OCI-LY3 (cell line): ENCODE results near the gene QSOX2.

Source experiments
- H2AFZ ChIP-seq: fragments of 200-600, 300-600 bp; shearing (Covaris generic); 2 replicates; pipeline ENCODE4 v1.6.0; 2014; ENCODE audit warnings: antibody characterized with exemption, low read depth, low read length
- H3K27ac ChIP-seq: fragments of 200-600, 300-600 bp; sonication (generic); 2 replicates; pipeline ENCODE4 v1.5.1; 2014; ENCODE audit warnings: mild to moderate bottlenecking, low read length, moderate library complexity, mixed read lengths
- H3K27me3 ChIP-seq: fragments of 200-600, 300-600 bp; sonication (generic); 2 replicates; pipeline ENCODE4 v1.6.1; 2014; ENCODE audit warnings: low read depth, low read length, mixed read lengths
- H3K36me3 ChIP-seq: fragments of 200-600, 300-600 bp; sonication (generic); replicated peaks from 2 replicates; pipeline ENCODE3; 2014; ENCODE audit warnings: low read depth, low read length, mixed read lengths
- H3K4me1 ChIP-seq: fragments of 300-600, 200-600 bp; sonication (generic); 2 replicates; pipeline ENCODE4 v1.6.1; 2014; ENCODE audit warnings: low read length, mixed read lengths
- H3K4me2 ChIP-seq: fragments of 200-600, 300-600 bp; sonication (generic); 2 replicates; pipeline ENCODE4 v1.6.1; 2014; ENCODE audit warnings: low read length, mixed read lengths
- H3K4me3 ChIP-seq: fragments of 300-600, 200-600 bp; sonication (generic); 2 replicates; pipeline ENCODE4 v1.5.1; 2014; ENCODE audit warnings: antibody characterized with exemption, mild to moderate bottlenecking, low read length, moderate library complexity
- H3K79me2 ChIP-seq: fragments of 300-600, 200-600 bp; shearing (Covaris generic); 2 replicates; pipeline ENCODE4 v1.6.1; 2014; ENCODE audit warnings: mild to moderate bottlenecking, low read length, mixed read lengths
- H3K9ac ChIP-seq: fragments of 300-600, 200-600 bp; shearing (Covaris generic); 2 replicates; pipeline ENCODE4 v1.6.0; 2014; ENCODE audit warnings: mild to moderate bottlenecking, low read length, moderate library complexity
- H3K9me3 ChIP-seq: fragments of 200-600, 300-600 bp; shearing (Covaris generic); 2 replicates; pipeline ENCODE4 v1.6.1; 2014; ENCODE audit warnings: low read length, mixed read lengths; ENCODE audit not compliant: insufficient read depth
- H4K20me1 ChIP-seq: fragments of 200-600, 300-600 bp; sonication (generic); 2 replicates; pipeline ENCODE4 v1.6.1; 2016; ENCODE audit warnings: low read length, mixed read lengths; ENCODE audit not compliant: insufficient read depth
- EZH2phosphoT487 ChIP-seq: fragments of 200-600 bp; shearing (Covaris generic); IDR thresholded peaks from 2 replicates; pipeline ENCODE4 v1.6.1; 2018; ENCODE audit warnings: antibody characterized with exemption, mixed run types, low read depth
- TF ChIP-seq, protein P1 (sequence below): fragments of 200-600, 300-600 bp; sonication (generic); IDR thresholded peaks from 2 replicates; pipeline ENCODE4 v1.5.1; 2014; ENCODE audit warnings: antibody characterized with exemption, low read length, low read depth

The QSOX2 gene

GRCh38 chr9:136273921-136274785 is 28.5 kb upstream of the QSOX2 start:
- Histone ChIP-seq H3K4me2 (no peak overlapping the region), H3K9ac (no peak overlapping the region), H3K36me3 (no peaks in the 10 kb centered on the region), H2AFZ (no peak overlapping the region), H3K4me3 (no peak overlapping the region), H3K27ac (no peak overlapping the region), H3K27me3 (peaks cover 14% of the 10 kb centered on the region), H3K4me1 (no peaks in the 10 kb centered on the region), H4K20me1 (no peaks in the 10 kb centered on the region), H3K79me2 (no peaks in the 10 kb centered on the region), H3K9me3 (no peaks in the 10 kb centered on the region)
- no peak for TF ChIP-seq EZH2phosphoT487
- TF ChIP-seq, protein P1, sequence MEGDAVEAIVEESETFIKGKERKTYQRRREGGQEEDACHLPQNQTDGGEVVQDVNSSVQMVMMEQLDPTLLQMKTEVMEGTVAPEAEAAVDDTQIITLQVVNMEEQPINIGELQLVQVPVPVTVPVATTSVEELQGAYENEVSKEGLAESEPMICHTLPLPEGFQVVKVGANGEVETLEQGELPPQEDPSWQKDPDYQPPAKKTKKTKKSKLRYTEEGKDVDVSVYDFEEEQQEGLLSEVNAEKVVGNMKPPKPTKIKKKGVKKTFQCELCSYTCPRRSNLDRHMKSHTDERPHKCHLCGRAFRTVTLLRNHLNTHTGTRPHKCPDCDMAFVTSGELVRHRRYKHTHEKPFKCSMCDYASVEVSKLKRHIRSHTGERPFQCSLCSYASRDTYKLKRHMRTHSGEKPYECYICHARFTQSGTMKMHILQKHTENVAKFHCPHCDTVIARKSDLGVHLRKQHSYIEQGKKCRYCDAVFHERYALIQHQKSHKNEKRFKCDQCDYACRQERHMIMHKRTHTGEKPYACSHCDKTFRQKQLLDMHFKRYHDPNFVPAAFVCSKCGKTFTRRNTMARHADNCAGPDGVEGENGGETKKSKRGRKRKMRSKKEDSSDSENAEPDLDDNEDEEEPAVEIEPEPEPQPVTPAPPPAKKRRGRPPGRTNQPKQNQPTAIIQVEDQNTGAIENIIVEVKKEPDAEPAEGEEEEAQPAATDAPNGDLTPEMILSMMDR, result no peak

DNA sequence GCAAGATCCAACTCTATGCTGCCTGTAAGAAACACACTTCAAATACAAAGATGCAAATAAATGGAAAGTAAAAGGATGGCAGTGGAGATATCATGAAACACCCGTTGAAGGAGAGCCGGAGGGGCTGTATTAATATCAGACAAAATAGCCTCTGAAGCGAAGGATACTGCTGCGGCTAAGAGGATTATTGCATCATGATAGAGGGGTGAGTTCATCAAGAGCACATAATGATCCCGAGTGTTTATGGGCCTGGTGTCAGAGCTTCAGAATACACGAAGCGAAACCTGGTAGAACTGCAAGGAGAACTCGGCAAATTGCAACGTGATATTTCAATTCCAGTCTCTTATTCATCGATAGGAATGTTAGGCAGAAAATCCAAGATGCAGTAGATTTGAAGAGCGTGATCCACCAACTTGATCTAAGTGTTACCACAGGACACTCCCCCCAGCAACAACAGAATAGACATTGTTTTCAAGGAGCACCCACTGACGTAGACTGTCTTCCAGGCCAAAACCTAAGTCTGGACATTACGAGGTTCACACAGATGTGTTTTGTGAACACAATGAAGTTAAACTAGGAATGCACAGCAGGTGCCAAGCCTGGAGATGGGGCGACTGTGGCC is 27.7 kb upstream of the QSOX2 start:
- no peaks in the 10 kb centered on the region for H3K9me3 ChIP-seq
- H3K27me3 ChIP-seq, result peaks cover 21% of the 10 kb centered on the region
- H3K4me1 ChIP-seq, result no peaks in the 10 kb centered on the region
- H3K27ac ChIP-seq, result no peak overlapping the region
- H4K20me1 ChIP-seq, result no peaks in the 10 kb centered on the region
- no peak overlapping the region for H2AFZ ChIP-seq
- no peaks in the 10 kb centered on the region for H3K36me3 ChIP-seq
- H3K4me2 ChIP-seq, result no peak overlapping the region
- H3K4me3 ChIP-seq, result no peak overlapping the region
- TF ChIP-seq EZH2phosphoT487, result no peak
- TF ChIP-seq, protein P1, result no peak
- H3K9ac ChIP-seq, result no peak overlapping the region
- H3K79me2 ChIP-seq, result no peaks in the 10 kb centered on the region

GRCh38 chr9:136270173-136270705 is 24.6 kb upstream of the QSOX2 start:
- Histone ChIP-seq H3K27me3 (peaks cover 17% of the 10 kb centered on the region), H3K27ac (no peak overlapping the region), H3K36me3 (no peaks in the 10 kb centered on the region), H3K9ac (no peak overlapping the region), H3K4me2 (no peak overlapping the region), H3K79me2 (no peaks in the 10 kb centered on the region), H3K4me1 (peaks cover 5% of the 10 kb centered on the region), H3K4me3 (no peak overlapping the region), H2AFZ (no peak overlapping the region), H4K20me1 (no peaks in the 10 kb centered on the region), H3K9me3 (no peaks in the 10 kb centered on the region)
- no peak for TF ChIP-seq EZH2phosphoT487
- TF ChIP-seq, protein P1, result no peak

GRCh38 chr9:136268735-136269134 is 23.1 kb upstream of the QSOX2 start:
- no peak overlapping the region for H2AFZ ChIP-seq
- H3K79me2 ChIP-seq, result no peaks in the 10 kb centered on the region
- no peaks in the 10 kb centered on the region for H4K20me1 ChIP-seq
- H3K4me1 ChIP-seq, result peaks cover 5% of the 10 kb centered on the region
- no peak overlapping the region for H3K27ac ChIP-seq
- H3K27me3 ChIP-seq, result peaks cover 17% of the 10 kb centered on the region
- no peak overlapping the region for H3K4me3 ChIP-seq
- TF ChIP-seq, protein P1, result no peak
- no peak for TF ChIP-seq EZH2phosphoT487
- H3K36me3 ChIP-seq, result no peaks in the 10 kb centered on the region
- H3K9ac ChIP-seq, result no peak overlapping the region
- H3K9me3 ChIP-seq, result no peaks in the 10 kb centered on the region
- no peak overlapping the region for H3K4me2 ChIP-seq
